Posterior cingulate gyrus (tissue), 11 donors: ENCODE results near the gene DNAH5.
"Not testable (repeated sequence)": the region's sequence is repeated elsewhere in the genome, so short reads cannot be mapped to it uniquely, and the experiment has no call there.

ENCODE experiments used
- DNase-seq, 10 donors: peaks; one replicate each; pipeline versions ENCODE4 v3.0.0 to v3.0.0-alpha.2; 2020 to 2021; ENCODE audit warnings: mixed read lengths in 3 of 10
- intact Hi-C: fragments of 100-400 bp; cut with DNase I; formaldehyde crosslinking; loops from one replicate; pipeline ENCODE4 v1.15.1; 2023

The DNAH5 gene

GRCh38 chr5:13843175-13843846, 101.2 kb downstream of the DNAH5 start:
- intact Hi-C loops = no loop called here
- no peak for DNase-seq

- no peak for DNase-seq
- intact Hi-C loops = no loop called here
Measured at GRCh38 chr5:13833440-13833839, 111.0 kb downstream of the DNAH5 start.

- DNase-seq = peak in 4 of 10 donors; percentile 28 to 82 (median 42)
- intact Hi-C loops = no loop called here
Measured at GRCh38 chr5:13831351-13831750, 113.1 kb downstream of the DNAH5 start.

GRCh38 chr5:13830536-13830935, 114.0 kb downstream of the DNAH5 start:
- no peak for DNase-seq
- intact Hi-C loops = no loop called here

- intact Hi-C loops = no loop called here
- no peak for DNase-seq
Measured at GRCh38 chr5:13821366-13821765, 123.1 kb downstream of the DNAH5 start.

- intact Hi-C loops = no loop called here
Measured at GRCh38 chr5:13816126-13816525, 128.4 kb downstream of the DNAH5 start.

GRCh38 chr5:13814301-13814700, 130.2 kb downstream of the DNAH5 start:
- intact Hi-C loops = no loop called here
- no peak for DNase-seq

More at GRCh38 chr5:13816126-13816525, 128.4 kb downstream of the DNAH5 start:
- no peak for DNase-seq

- peak in 1 of 10 donors; percentile 79 for DNase-seq
- intact Hi-C loops = no loop called here
Measured at GRCh38 chr5:13809921-13810320, 134.6 kb downstream of the DNAH5 start.

- intact Hi-C loops = no loop called here
- DNase-seq = no peak
Measured at GRCh38 chr5:13804336-13804735, 140.2 kb downstream of the DNAH5 start.

GRCh38 chr5:13798569-13798968, 145.9 kb downstream of the DNAH5 start:
- intact Hi-C loops, DNase-seq: not testable (repeated sequence)

GRCh38 chr5:13785781-13786415, 158.6 kb downstream of the DNAH5 start:
- intact Hi-C loops = no loop called here
- peak in 6 of 10 donors; percentile 8 to 89 (median 54) for DNase-seq

GRCh38 chr5:13783726-13784125, 160.8 kb downstream of the DNAH5 start:
- intact Hi-C loops = no loop called here
- peak in 8 of 10 donors; percentile 36 to 90 (median 54) for DNase-seq

- intact Hi-C loops = no loop called here
- DNase-seq = no peak
Measured at GRCh38 chr5:13780081-13780480, 164.4 kb downstream of the DNAH5 start.

GRCh38 chr5:13773649-13774048, 170.8 kb downstream of the DNAH5 start:
- intact Hi-C loops = no loop called here
- no peak for DNase-seq

- intact Hi-C loops = no loop called here
- no peak for DNase-seq
Measured at GRCh38 chr5:13771011-13771571, 173.4 kb downstream of the DNAH5 start.

GRCh38 chr5:13766236-13766635, 178.3 kb downstream of the DNAH5 start:
- intact Hi-C loops = no loop called here
- DNase-seq = no peak

GRCh38 chr5:13763719-13764118, 180.8 kb downstream of the DNAH5 start:
- intact Hi-C loops = no loop called here

GRCh38 chr5:13749766-13750165, 194.7 kb downstream of the DNAH5 start:
- no peak for DNase-seq
- intact Hi-C loops = no loop called here

More at GRCh38 chr5:13763719-13764118, 180.8 kb downstream of the DNAH5 start:
- no peak for DNase-seq

- DNase-seq = no peak
- intact Hi-C loops = no loop called here
Measured at GRCh38 chr5:13746026-13746425, 198.5 kb downstream of the DNAH5 start.

GRCh38 chr5:13745508-13745907, 199.0 kb downstream of the DNAH5 start:
- intact Hi-C loops = no loop called here

GRCh38 chr5:13740471-13740870, 204.0 kb downstream of the DNAH5 start:
- DNase-seq = no peak
- intact Hi-C loops = no loop called here

More at GRCh38 chr5:13745508-13745907, 199.0 kb downstream of the DNAH5 start:
- no peak for DNase-seq

- no peak for DNase-seq
- intact Hi-C loops = no loop called here
Measured at GRCh38 chr5:13739479-13739878, 205.0 kb downstream of the DNAH5 start.
